Measurements from ENCODE around the gene VMP1. TPM values are rescaled to one million over a fixed set of nuclear protein-coding genes. Genes with fewer than 3 reads are reported as not detected.
"Not testable (repeated sequence)": the region's sequence is repeated elsewhere in the genome, so short reads cannot be mapped to it uniquely, and the experiment has no call there.

Gene VMP1
- total RNA-seq, 1 donor from 2014 or later: 417 TPM

DNA sequence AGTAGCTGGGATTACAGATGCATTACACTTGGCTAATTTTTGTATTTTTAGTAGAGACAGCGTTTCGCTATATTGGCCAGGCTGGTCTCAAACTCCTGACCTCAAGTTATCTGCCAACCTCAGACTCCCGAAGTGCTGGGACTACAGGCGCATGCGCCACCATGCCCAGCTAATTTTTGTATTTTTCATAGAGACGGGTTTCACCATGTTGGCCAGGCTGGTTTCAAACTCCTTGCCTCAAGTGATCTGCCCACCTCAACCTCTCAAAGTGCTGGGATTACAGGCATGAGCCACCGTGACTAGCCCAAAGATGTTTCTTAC, 145.4 kb downstream of the VMP1 start:
- DNase-seq; H3K36me3 Mint-ChIP-seq (ENCODE audit: low read depth); H3K27me3 Mint-ChIP-seq; H3K4me3 Mint-ChIP-seq; intact Hi-C loops (cut with micrococcal nuclease); H3K9me3 Mint-ChIP-seq: not testable (repeated sequence)
- peak overlapping the region; percentile 85 for H3K27ac Mint-ChIP-seq
- peaks cover 42% of the 10 kb centered on the region for H3K4me1 Mint-ChIP-seq

DNA sequence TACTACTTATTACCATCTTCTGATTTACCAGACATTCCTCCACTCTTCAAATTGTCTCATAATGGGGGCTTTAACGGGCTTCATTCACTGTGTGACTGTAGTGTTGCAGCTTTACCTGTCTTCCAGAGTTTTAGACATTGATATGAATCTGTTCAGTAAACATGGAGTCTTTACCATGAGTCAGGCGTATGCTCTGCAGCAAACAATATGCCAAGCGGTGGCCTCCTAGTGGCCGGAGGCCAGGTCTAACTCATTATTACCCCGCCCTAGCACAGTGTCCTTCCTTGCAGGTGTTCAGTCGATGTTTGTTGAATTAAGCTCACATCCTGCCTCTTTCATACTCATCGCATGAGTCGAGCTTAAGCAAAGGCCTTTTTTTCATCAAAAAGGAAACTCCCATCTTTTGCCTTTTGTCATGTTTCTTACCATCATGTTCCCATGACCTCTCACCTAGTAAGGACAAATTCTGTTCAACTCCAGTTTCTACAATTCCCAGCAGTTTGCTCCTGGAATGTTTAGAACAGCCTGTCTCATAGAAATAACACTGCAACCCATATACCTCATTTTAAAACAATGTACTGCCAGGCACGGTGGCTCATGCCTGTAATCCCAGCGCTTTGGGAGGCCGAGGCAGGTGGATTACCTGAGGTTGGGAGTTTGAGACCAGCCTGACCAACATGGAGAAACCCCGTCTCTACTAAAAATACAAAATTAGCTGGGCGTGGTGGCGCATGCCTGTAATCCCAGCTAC, 145.9 kb downstream of the VMP1 start:
- DNase-seq: peak; percentile 87
- H3K4me3 Mint-ChIP-seq: peak overlapping the region; percentile 32
- H3K27me3 Mint-ChIP-seq: no peaks in the 10 kb centered on the region
- peaks cover 42% of the 10 kb centered on the region for H3K4me1 Mint-ChIP-seq
- intact Hi-C loops (cut with micrococcal nuclease): no loop called here
- no peaks in the 10 kb centered on the region for H3K9me3 Mint-ChIP-seq
- H3K36me3 Mint-ChIP-seq (ENCODE audit: low read depth): no peaks in the 10 kb centered on the region
- H3K27ac Mint-ChIP-seq: peak overlapping the region; percentile 85

GRCh38 chr17:59853919-59854729, 146.7 kb downstream of the VMP1 start:
- H3K36me3 Mint-ChIP-seq (ENCODE audit: low read depth); DNase-seq; H3K9me3 Mint-ChIP-seq; intact Hi-C loops (cut with micrococcal nuclease); H3K27me3 Mint-ChIP-seq; H3K4me3 Mint-ChIP-seq: not testable (repeated sequence)
- Mint-ChIP-seq H3K27ac (peak overlapping the region; percentile 56), H3K4me1 (peaks cover 38% of the 10 kb centered on the region)

DNA sequence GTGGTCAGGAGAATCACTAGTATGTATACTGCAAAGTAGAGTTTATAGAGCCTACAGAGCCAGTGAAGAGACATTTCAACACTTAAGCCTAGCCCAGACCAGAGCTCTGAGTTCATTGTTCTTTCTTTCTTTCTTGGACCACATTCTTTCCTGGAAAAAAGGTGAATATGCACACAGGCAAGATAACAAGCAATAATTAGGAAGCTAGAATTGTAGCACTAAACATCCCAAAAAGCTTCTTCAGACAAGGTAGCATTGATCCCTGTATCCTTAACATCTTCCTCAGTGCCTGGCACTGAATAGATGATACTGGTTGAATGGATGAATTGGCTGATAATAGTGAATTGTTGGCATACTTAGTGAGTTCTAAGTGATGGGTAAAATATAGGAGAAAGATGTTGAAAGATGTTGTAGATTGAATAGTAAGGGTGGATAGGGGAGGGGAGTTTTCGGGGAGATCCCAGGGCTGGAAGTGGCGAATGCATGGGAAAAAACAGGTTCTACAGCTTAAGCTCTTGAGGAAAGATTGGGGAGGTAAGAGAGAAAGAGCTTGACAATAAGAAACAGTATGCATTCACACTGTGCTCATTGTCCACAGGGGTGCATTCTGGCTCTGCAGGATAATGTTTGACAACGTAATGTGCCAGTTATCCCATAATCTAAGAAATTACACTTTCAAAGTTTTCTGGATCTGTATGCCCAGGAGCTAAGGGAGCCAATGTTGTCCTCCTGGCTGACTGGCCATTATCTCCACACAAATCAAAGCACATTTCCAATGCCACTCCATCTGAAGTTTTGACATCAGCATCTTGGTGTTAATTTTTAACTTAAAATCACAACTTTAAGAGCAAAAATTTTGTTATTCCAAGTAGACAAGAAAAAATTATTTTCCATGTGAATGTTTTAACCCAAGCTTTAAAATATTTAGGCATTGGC, 149.7 kb downstream of the VMP1 start:
- Mint-ChIP-seq H3K4me3 (no peak overlapping the region), H3K4me1 (peaks cover 30% of the 10 kb centered on the region), H3K27ac (no peak overlapping the region), H3K9me3 (no peaks in the 10 kb centered on the region), H3K36me3 (ENCODE audit: low read depth) (peaks cover 14% of the 10 kb centered on the region), H3K27me3 (no peaks in the 10 kb centered on the region)
- no peak for DNase-seq
- intact Hi-C loops (cut with micrococcal nuclease): no loop called here

DNA sequence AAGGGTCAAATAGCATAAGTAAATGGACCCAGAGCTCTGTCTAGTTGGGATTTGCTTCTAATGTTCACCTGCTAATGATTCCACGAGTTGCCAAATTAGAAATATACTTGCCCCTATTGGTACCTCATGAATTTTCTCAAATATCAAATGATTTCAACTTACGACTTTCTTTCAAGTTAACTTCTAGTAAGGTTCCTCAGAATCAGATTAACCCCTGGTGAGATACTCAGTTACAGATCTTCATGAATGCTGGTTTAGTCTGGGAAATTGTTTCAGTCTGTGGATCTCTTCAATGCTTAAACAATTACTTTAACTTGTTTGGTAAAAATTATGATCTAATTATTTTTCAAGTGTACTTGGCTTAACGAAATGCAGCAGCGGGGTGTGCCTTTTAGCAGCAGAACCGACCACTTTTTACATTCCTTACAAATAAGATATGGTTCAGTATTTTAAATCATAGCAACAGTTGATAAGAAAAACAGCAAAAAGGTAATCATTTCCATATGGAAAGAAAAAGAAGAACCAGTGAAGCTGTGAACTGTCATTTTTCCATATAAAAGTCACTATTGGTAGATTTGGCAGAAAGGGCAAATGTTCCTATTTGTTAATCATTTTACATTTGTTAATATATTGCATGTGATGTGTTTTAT, 150.8 kb downstream of the VMP1 start:
- Mint-ChIP-seq H3K4me1 (peaks cover 22% of the 10 kb centered on the region), H3K27me3 (no peaks in the 10 kb centered on the region), H3K27ac (no peak overlapping the region), H3K4me3 (no peak overlapping the region), H3K9me3 (no peaks in the 10 kb centered on the region), H3K36me3 (ENCODE audit: low read depth) (peaks cover 20% of the 10 kb centered on the region)
- intact Hi-C loops (cut with micrococcal nuclease): no loop called here
- DNase-seq: no peak

- Mint-ChIP-seq H3K4me1 (peaks cover 18% of the 10 kb centered on the region), H3K36me3 (ENCODE audit: low read depth) (peaks cover 23% of the 10 kb centered on the region), H3K9me3 (no peaks in the 10 kb centered on the region), H3K27me3 (no peaks in the 10 kb centered on the region), H3K4me3 (no peak overlapping the region), H3K27ac (peak overlapping the region; percentile 48)
- intact Hi-C loops (cut with micrococcal nuclease): loop anchor here (1.0 kb wide), 2 partner anchors 106 to 112 kb away; no protein-coding TSS in a partner anchor
- DNase-seq: no peak
These were observed 151.5 kb downstream of the VMP1 start for GRCh38 chr17:59858932-59859331.

GRCh38 chr17:59859444-59860025, 152.1 kb downstream of the VMP1 start:
- no peak overlapping the region for H3K4me3 Mint-ChIP-seq
- H3K9me3 Mint-ChIP-seq: no peaks in the 10 kb centered on the region
- peak; percentile 68 for DNase-seq
- no peaks in the 10 kb centered on the region for H3K27me3 Mint-ChIP-seq
- H3K4me1 Mint-ChIP-seq: peaks cover 18% of the 10 kb centered on the region
- H3K27ac Mint-ChIP-seq: peak overlapping the region; percentile 48
- intact Hi-C loops (cut with micrococcal nuclease): loop anchor here (1.0 kb wide), 2 partner anchors 106 to 112 kb away; no protein-coding TSS in a partner anchor
- H3K36me3 Mint-ChIP-seq (ENCODE audit: low read depth): peaks cover 27% of the 10 kb centered on the region

- Mint-ChIP-seq H3K4me3 (no peak overlapping the region), H3K9me3 (no peaks in the 10 kb centered on the region), H3K27me3 (no peaks in the 10 kb centered on the region), H3K27ac (no peak overlapping the region), H3K4me1 (peaks cover 4% of the 10 kb centered on the region), H3K36me3 (ENCODE audit: low read depth) (peaks cover 35% of the 10 kb centered on the region)
- DNase-seq: no peak
- intact Hi-C loops (cut with micrococcal nuclease): no loop called here
These were observed 156.2 kb downstream of the VMP1 start for GRCh38 chr17:59863616-59864015.

- peaks cover 24% of the 10 kb centered on the region for H3K36me3 Mint-ChIP-seq (ENCODE audit: low read depth)
- no peaks in the 10 kb centered on the region for H3K9me3 Mint-ChIP-seq
- H3K27ac Mint-ChIP-seq: no peak overlapping the region
- no peaks in the 10 kb centered on the region for H3K4me1 Mint-ChIP-seq
- intact Hi-C loops (cut with micrococcal nuclease): no loop called here
- H3K4me3 Mint-ChIP-seq: no peak overlapping the region
- DNase-seq: no peak
- no peaks in the 10 kb centered on the region for H3K27me3 Mint-ChIP-seq
These were observed 162.4 kb downstream of the VMP1 start for GRCh38 chr17:59869941-59870218.

DNA sequence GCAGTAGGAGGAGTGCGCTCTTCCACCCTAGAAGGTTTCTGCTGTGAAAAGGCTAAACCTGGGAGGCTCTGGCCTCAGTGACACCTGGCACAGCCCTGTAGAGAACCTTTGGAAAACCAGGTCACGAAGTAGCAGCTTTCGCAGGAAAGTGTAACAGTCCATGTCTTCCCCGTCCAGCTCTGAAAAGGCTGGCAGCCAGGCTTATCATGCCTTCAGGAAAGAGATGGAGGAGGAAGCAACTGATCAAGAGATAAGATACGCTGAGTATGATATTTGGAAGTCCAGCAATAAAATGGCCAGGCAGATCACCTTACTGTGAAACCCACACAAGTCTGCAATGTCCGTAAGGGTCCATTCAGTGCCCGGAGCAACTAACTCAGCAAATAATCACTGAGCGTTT, 163.0 kb downstream of the VMP1 start:
- H3K4me1 Mint-ChIP-seq: no peaks in the 10 kb centered on the region
- no peak for DNase-seq
- no peaks in the 10 kb centered on the region for H3K27me3 Mint-ChIP-seq
- no peaks in the 10 kb centered on the region for H3K9me3 Mint-ChIP-seq
- H3K36me3 Mint-ChIP-seq (ENCODE audit: low read depth): peaks cover 25% of the 10 kb centered on the region
- intact Hi-C loops (cut with micrococcal nuclease): no loop called here
- no peak overlapping the region for H3K4me3 Mint-ChIP-seq
- no peak overlapping the region for H3K27ac Mint-ChIP-seq

DNA sequence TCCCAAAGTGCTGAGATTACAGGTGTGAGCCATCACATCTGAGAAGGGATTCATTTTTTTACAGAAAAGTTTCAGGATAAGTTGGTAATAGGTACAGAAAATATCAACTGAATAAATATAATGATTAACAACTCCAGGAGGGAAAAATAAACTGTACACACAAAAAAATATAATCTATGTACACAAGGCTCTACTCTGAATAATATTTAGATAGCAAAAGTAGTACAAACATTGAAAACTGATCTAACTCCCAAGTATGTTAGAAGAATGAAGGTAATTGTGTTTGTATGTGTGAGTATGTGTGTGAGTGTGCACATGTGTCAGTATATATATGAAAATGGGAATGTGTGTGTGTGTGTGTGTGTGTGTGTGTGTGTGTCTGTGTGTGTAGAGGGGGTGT, 164.9 kb downstream of the VMP1 start:
- Mint-ChIP-seq H3K9me3 (no peaks in the 10 kb centered on the region), H3K4me1 (no peaks in the 10 kb centered on the region), H3K4me3 (no peak overlapping the region), H3K27ac (no peak overlapping the region), H3K27me3 (no peaks in the 10 kb centered on the region), H3K36me3 (ENCODE audit: low read depth) (peaks cover 30% of the 10 kb centered on the region)
- no peak for DNase-seq
- intact Hi-C loops (cut with micrococcal nuclease): no loop called here

DNA sequence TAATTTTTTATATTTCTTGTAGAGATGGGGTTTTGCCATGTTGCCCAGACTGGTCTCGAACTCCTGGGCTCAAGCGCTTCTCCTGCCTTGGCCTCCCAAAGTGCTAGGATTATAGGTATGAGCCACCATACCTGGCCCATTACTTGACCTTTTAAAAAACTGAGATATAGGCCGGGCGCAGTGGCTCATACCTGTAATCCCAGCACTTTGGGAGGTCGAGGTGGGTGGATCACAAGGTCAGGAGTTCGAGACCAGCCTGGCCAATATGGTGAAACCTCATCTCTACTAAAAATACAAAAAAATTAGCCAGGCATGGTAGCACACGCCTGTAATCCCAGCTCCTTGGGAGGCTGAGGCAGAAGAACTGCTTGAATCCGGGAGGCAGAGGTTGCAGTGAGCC, 166.0 kb downstream of the VMP1 start:
- H3K27ac Mint-ChIP-seq; H3K27me3 Mint-ChIP-seq; H3K4me3 Mint-ChIP-seq; intact Hi-C loops (cut with micrococcal nuclease); H3K9me3 Mint-ChIP-seq; H3K4me1 Mint-ChIP-seq; DNase-seq: not testable (repeated sequence)
- H3K36me3 Mint-ChIP-seq (ENCODE audit: low read depth): peaks cover 35% of the 10 kb centered on the region

DNA sequence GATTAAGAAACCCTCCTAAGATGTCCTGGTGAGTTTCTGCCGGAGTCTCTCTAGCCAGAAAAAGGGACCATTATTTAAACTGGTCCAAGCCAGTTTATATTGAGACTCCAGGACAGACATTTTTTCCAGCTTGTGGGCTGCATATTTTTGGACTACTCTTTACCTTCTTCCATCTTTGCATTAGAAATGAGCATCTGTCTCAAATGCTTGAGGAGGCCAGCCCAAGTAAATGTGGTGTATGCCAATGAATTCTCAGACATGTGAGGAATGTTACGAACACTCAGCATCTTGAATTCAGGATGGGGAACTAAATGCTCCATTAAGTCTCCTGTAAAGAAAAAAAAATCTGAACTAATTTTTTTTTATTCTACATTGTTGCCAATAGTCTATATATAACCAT, 166.9 kb downstream of the VMP1 start:
- Mint-ChIP-seq H3K27ac (no peak overlapping the region), H3K4me3 (no peak overlapping the region), H3K9me3 (no peaks in the 10 kb centered on the region), H3K27me3 (no peaks in the 10 kb centered on the region), H3K36me3 (ENCODE audit: low read depth) (peaks cover 32% of the 10 kb centered on the region), H3K4me1 (peaks cover 3% of the 10 kb centered on the region)
- intact Hi-C loops (cut with micrococcal nuclease): no loop called here
- no peak for DNase-seq

Data from activated CD4-positive, alpha-beta T cell treated with anti-CD3 and anti-CD28 coated beads, Interleukin-2, amount 10 ng/mL, durations not matched to agents 24 days and 14 days (primary cell).